GM12892 (cell line): ENCODE results near the gene SLITRK1.

Source experiments
- DNase-seq: peaks from one replicate; pipeline ENCODE4 v3.0.0; 2011; ENCODE audit not compliant: insufficient read length
- FAIRE-seq: peaks from 2 replicates; lab custom pipeline; 2011; peaks lifted over from hg19 to GRCh38; lab: Jason Lieb, UNC
- POLR2A ChIP-seq: IDR thresholded peaks from 2 replicates; pipeline ENCODE4 v1.6.1; 2011; ENCODE audit warnings: low read depth, low read length, control low read depth
- POLR2AphosphoS5 ChIP-seq: IDR thresholded peaks from 2 replicates; pipeline ENCODE4 v1.6.1; 2011; ENCODE audit warnings: low read depth, low read length, control low read depth
- TAF1 ChIP-seq: IDR thresholded peaks from 2 replicates; pipeline ENCODE4 v1.6.1; 2011; ENCODE audit warnings: low read depth, mild to moderate bottlenecking, control low read depth, low read length, borderline replicate concordance

Gene SLITRK1

GRCh38 chr13:83845106-83845505 lies 37.2 kb downstream of the SLITRK1 start:
- no peak for TF ChIP-seq POLR2AphosphoS5
- no peak for TF ChIP-seq TAF1
- no peak for TF ChIP-seq POLR2A
- DNase-seq (no peak), FAIRE-seq (no peak)

GRCh38 chr13:83839146-83839545 lies 43.1 kb downstream of the SLITRK1 start:
- FAIRE-seq (no peak), DNase-seq (no peak)
- TF ChIP-seq TAF1 (no peak), POLR2AphosphoS5 (no peak), POLR2A (no peak)

- no peak for TF ChIP-seq POLR2A
- TF ChIP-seq TAF1 = no peak
- no peak for TF ChIP-seq POLR2AphosphoS5
- DNase-seq (no peak), FAIRE-seq (no peak)
Measured at GRCh38 chr13:83831796-83832195, 50.5 kb downstream of the SLITRK1 start.

- TF ChIP-seq POLR2AphosphoS5 (no peak), POLR2A (no peak), TAF1 (no peak)
- DNase-seq = no peak
- FAIRE-seq = no peak
Measured at GRCh38 chr13:83829810-83830209, 52.5 kb downstream of the SLITRK1 start.

GRCh38 chr13:83827338-83827737 lies 54.9 kb downstream of the SLITRK1 start:
- DNase-seq = no peak
- no peak for TF ChIP-seq POLR2A
- no peak for TF ChIP-seq POLR2AphosphoS5
- no peak for TF ChIP-seq TAF1
- no peak for FAIRE-seq
